Psoas muscle (tissue), 8 donors: ENCODE results near the gene MBNL1. TPM values are rescaled to one million over a fixed set of nuclear protein-coding genes. Genes with fewer than 3 reads are reported as not detected.
A peak's percentile ranks its signal among the peaks of the same experiment; 100 is the strongest.

Experiments
- ATAC-seq, 4 donors: fragments of 200-7000 bp; cut with Tn5 transposase; one replicate each; pipeline ENCODE4 v1.9.1; 2020; ENCODE audit warnings: moderate library complexity in 3 of 4, mild to moderate bottlenecking in 2 of 4
- DNase-seq, 2 donors: peaks; one replicate each; pipeline ENCODE4 v3.0.0-alpha.2; 2020
- H3K27ac ChIP-seq: fragments of 200-600 bp; one replicate; pipeline ENCODE4 v1.8.0; 2022
- H3K27me3 ChIP-seq, 3 donors: fragments of 200-600 bp in 1 of 3; one replicate each; pipeline versions ENCODE4 v1.6.1 to v1.8.0; 2013 to 2022; ENCODE audit warnings: low read length in 2 of 3, mild to moderate bottlenecking in 2 of 3, moderate library complexity in 1 of 3; ENCODE audit not compliant: insufficient read depth in 3 of 3
- H3K36me3 ChIP-seq, 2 donors: fragments of 200-600 bp in 1 of 2; one replicate each; pipeline versions ENCODE4 v1.6.1 to v1.8.0; 2013 to 2022; ENCODE audit warnings: low read depth in 1 of 2, mild to moderate bottlenecking in 1 of 2, moderate library complexity in 1 of 2; ENCODE audit not compliant: insufficient read depth in 1 of 2
- H3K4me1 ChIP-seq: fragments of 200-600 bp; one replicate; pipeline ENCODE4 v1.8.0; 2022
- H3K4me3 ChIP-seq: fragments of 200-600 bp; one replicate; pipeline ENCODE4 v1.8.0; 2022; ENCODE audit warnings: mild to moderate bottlenecking
- H3K9me3 ChIP-seq: fragments of 200-600 bp; one replicate; pipeline ENCODE4 v1.8.0; 2022
- WGBS, 3 donors: extraction: QIAGEN DNeasy Blood & Tissue Kit; methylation state at CpG; one replicate each; pipeline versions ENCODE4 v1.1.6 to v1.1.7; 2013; 5-methylcytosine and 5-hydroxymethylcytosine counted together
- intact Hi-C, 2 donors: fragments of 100-400 bp; cut with DNase I; formaldehyde crosslinking; loops; one replicate each; pipeline versions ENCODE4 v1.11.0 to v1.14.2; 2022
- polyA plus RNA-seq, 3 donors: library from polyadenylated mRNA; stranded (reverse); fragments of 200-250 nt; gene quantifications; one replicate each; pipeline ENCODE4 v1.2.3, GENCODE V29; 2013
- total RNA-seq, 4 donors: library from RNA; stranded (reverse); fragmentation: NEBNext Ultra II Directional in 2 of 4; extraction: Animal tissue kit (Norgen Biotek cat#: 25700) in 2 of 4; gene quantifications; one replicate each; pipeline versions ENCODE4 v1.2.1 to v1.2.4, GENCODE V29; 2021 to 2023
- TF ChIP-seq, protein P1 (sequence below): fragments of 200-600 bp; IDR thresholded peaks from one replicate; pipeline ENCODE4 v1.8.0; 2022; ENCODE audit warnings: antibody characterized with exemption
- donor health status: healthy with polysubstance abuse.
- donor health status: DM: no; HTN: no; CAD: no; lungs with moderate emphysema.
- donor health status: Bipolar disorder and iron deficiency.
- donor health status: healthy.
- donor health status: DM: yes; HTN: yes; CAD: no.
- donor health status: DM: no; HTN: no; CAD: no.
- donor health status: DM: no; HTN: no; CAD: no.
- donor health status: DM: yes; HTN: yes; CAD: no.

Gene MBNL1
- total and polyA plus RNA-seq, 7 donors: 27.4 to 281 (median 179) TPM

DNA sequence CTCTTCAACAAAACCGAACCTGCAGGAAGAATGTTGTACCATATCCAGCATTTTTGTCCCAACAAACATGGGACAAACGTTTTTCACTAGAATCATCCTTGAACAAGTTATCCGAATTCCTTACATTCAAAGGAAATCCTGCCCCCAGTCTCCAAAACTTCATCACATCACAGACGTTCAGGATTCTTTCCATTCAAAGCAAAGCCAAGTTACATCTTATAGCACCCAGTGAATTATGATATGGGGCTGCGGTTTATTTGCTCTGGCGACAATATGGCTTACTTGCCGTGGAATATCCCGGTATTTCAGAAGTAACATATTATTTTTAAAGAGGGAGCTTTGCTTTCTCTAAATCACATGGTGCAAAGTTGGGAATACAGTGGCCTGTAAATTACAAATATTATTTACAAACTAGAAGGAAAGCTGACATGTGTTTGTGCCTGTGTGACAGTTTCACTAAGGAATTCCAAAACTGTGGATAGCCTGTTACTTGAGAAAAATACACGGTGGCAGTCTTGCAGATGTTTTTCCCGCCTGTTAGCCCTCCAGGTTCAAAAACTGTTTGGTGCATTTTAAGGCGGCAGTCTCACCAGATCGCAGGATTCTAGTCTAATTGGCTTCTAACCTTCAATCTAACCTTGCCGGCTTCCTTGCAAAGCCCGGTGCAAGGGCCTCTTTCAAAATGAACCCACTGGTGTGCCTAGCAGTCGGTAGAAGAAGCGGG lies 736 bp upstream of the MBNL1 start:
- ATAC-seq (no peak), DNase-seq (no peak)
- Histone ChIP-seq H3K9me3 (no peaks in the 10 kb centered on the region), H3K36me3 (no peaks in the 10 kb centered on the region), H3K27me3 (no peaks in the 10 kb centered on the region), H3K4me1 (peaks cover 28% of the 10 kb centered on the region), H3K4me3 (peak overlapping the region; percentile 91), H3K27ac (peak overlapping the region; percentile 99)
- intact Hi-C loops: loop anchor here in 1 of 2 donors (2.0 to 10.0 kb wide), 4 partner anchors 34 to 193 kb away; no protein-coding TSS in a partner anchor
- WGBS, 3 donors: 1 to 4% (median 3%) methylated on average over 16 of the region's 16 CpGs
- TF ChIP-seq, protein P1, sequence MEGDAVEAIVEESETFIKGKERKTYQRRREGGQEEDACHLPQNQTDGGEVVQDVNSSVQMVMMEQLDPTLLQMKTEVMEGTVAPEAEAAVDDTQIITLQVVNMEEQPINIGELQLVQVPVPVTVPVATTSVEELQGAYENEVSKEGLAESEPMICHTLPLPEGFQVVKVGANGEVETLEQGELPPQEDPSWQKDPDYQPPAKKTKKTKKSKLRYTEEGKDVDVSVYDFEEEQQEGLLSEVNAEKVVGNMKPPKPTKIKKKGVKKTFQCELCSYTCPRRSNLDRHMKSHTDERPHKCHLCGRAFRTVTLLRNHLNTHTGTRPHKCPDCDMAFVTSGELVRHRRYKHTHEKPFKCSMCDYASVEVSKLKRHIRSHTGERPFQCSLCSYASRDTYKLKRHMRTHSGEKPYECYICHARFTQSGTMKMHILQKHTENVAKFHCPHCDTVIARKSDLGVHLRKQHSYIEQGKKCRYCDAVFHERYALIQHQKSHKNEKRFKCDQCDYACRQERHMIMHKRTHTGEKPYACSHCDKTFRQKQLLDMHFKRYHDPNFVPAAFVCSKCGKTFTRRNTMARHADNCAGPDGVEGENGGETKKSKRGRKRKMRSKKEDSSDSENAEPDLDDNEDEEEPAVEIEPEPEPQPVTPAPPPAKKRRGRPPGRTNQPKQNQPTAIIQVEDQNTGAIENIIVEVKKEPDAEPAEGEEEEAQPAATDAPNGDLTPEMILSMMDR: no peak

- Histone ChIP-seq H3K4me3 (peak overlapping the region; percentile 91), H3K9me3 (no peaks in the 10 kb centered on the region), H3K27me3 (no peaks in the 10 kb centered on the region), H3K4me1 (peaks cover 39% of the 10 kb centered on the region), H3K27ac (peak overlapping the region; percentile 99), H3K36me3 (no peaks in the 10 kb centered on the region)
- ATAC-seq (peak; percentile 79 to 83 (median 82)), DNase-seq (peak; percentile 73 to 88)
- TF ChIP-seq, protein P1: no peak
- intact Hi-C loops: loop anchor here in 1 of 2 donors (2.0 to 10.0 kb wide), 4 partner anchors 33 to 194 kb away; no protein-coding TSS in a partner anchor
- WGBS, 3 donors: 0 to 1% (median 0%) methylated on average over 52 to 56 of the region's 56 CpGs
Measured at GRCh38 chr3:152269056-152269830, 514 bp downstream of the MBNL1 start.

DNA sequence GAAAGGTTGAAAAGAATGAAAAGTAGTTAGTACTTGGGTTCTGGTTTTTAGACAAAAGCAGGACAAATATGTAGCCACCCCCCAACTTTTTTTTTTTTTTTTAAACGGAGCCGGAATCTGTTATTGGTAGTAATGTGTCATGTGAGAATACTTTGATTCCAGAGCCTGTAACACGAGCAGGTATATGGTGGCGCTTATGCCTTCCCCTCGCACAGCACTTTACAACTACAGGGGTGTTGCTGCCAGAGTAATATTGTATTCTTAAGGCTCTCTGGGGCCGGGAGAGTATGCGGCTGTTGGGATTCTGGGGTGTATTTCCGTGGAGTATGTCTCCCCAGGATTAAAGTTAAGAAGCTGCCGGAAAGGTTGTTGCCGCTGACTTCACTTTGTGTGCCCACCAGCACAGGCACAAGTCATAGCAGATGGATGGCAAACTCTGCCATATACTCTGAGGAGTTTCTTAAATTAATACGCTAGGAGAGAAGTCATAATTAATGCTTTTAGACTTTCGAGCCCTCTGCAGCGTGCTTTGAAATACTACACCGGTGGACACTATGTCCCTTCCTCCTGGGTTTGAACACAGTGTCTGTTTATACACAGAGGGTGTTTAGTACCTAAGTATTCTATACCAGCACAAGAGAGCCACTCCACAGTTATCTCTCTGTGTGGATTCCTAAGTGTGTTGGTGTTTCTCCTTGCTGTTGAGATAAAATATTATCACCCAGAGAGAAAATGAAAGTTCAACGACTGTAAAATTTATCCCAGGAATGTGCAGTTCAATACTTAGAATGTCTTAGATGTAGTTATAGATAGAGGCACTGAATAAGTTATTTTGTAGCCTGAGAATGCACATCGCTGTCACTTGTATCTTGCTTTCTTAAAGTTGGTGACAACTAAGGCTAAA lies 1.4 kb downstream of the MBNL1 start:
- Histone ChIP-seq H3K4me1 (peaks cover 41% of the 10 kb centered on the region), H3K27ac (peak overlapping the region; percentile 99)

DNA sequence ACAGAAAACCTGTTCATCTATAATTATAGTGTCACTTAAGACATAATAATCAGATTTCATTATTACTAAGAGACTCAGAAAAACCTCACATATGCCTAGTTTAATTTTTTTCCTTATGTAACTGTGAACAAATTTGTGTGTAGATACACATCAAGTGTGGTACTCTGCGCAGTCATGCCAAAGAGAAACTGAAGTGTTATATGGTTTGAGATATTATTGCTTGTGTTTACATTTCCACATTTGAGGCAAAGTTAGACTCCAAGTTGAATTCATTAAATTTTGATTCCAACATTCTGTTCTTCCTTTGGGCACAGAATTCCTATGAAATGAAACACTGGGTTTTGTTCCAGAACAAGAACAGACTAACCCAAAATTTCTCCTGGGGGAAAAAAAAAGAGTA lies 2.2 kb downstream of the MBNL1 start:
- no peak for ATAC-seq
- DNase-seq: no peak
- intact Hi-C loops: no loop called here

More for the DNA sequence above, 1.4 kb downstream of the MBNL1 start:
- H3K27me3 ChIP-seq: no peaks in the 10 kb centered on the region
- TF ChIP-seq, protein P1: no peak
- peak; percentile 65 to 68 (median 66) for ATAC-seq
- peak overlapping the region; percentile 91 for H3K4me3 ChIP-seq
- peak in 1 of 2 donors; percentile 70 for DNase-seq
- no peaks in the 10 kb centered on the region for H3K9me3 ChIP-seq
- intact Hi-C loops: loop anchor here in 1 of 2 donors (2.0 to 10.0 kb wide), 4 partner anchors 32 to 195 kb away; no protein-coding TSS in a partner anchor
- WGBS, 3 donors: 0 to 1% (median 0%) methylated on average over 16 of the region's 16 CpGs
- H3K36me3 ChIP-seq: no peaks in the 10 kb centered on the region

More for the DNA sequence above, 2.2 kb downstream of the MBNL1 start:
- Histone ChIP-seq H3K36me3 (no peaks in the 10 kb centered on the region), H3K4me1 (peaks cover 44% of the 10 kb centered on the region), H3K4me3 (peak overlapping the region; percentile 91), H3K27ac (peak overlapping the region; percentile 99), H3K9me3 (no peaks in the 10 kb centered on the region), H3K27me3 (no peaks in the 10 kb centered on the region)
- TF ChIP-seq, protein P1: no peak
- 29 to 45% (median 29%) methylated on average over 1 of the region's 1 CpG for WGBS, 3 donors
